Measurements from ENCODE around the gene HOXC12.

DNA sequence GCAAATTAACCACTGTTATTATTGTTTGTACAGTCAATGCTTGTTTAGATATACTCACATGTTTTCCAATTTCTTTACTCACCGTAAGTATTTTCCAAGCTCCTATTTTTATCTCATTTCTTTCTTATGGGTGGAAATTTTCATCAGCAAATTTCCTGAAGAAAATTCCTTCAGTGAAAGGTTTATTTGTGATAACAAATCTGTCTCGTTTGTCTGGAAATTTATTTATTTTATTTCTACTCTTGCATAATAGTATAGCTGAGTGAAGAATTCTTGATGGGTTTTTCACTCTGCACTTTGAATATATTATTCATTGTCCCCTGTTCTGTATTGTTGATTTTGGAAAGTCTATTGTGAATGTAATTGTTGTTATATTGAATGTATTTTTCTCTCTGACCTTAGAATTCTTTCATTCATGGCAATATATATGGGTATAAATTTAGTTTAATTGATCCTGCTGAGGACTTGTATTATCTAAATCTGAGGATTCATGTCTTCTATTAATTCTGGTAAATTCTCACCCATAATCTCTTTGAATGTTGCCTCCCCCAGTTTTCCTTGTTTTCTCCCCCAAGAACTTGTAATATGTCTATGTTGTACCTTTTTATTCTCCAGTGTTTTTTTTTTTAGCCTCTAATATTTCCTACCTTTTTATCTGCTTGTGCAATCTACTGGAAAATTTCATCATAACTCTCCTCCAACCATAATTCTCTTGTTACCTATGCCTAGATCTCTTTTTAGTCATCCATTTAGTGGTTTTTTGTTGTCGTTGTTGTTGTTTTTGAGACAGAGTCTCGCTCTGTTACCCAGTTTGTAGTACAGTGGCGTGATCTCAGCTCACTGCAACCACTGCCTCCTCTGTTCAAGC, 37.7 kb upstream of the HOXC12 start:
- TF ChIP-seq, protein P1, sequence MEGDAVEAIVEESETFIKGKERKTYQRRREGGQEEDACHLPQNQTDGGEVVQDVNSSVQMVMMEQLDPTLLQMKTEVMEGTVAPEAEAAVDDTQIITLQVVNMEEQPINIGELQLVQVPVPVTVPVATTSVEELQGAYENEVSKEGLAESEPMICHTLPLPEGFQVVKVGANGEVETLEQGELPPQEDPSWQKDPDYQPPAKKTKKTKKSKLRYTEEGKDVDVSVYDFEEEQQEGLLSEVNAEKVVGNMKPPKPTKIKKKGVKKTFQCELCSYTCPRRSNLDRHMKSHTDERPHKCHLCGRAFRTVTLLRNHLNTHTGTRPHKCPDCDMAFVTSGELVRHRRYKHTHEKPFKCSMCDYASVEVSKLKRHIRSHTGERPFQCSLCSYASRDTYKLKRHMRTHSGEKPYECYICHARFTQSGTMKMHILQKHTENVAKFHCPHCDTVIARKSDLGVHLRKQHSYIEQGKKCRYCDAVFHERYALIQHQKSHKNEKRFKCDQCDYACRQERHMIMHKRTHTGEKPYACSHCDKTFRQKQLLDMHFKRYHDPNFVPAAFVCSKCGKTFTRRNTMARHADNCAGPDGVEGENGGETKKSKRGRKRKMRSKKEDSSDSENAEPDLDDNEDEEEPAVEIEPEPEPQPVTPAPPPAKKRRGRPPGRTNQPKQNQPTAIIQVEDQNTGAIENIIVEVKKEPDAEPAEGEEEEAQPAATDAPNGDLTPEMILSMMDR (IDR thresholded peaks at IDR 0.05): no peak
- TF ChIP-seq, protein P2, sequence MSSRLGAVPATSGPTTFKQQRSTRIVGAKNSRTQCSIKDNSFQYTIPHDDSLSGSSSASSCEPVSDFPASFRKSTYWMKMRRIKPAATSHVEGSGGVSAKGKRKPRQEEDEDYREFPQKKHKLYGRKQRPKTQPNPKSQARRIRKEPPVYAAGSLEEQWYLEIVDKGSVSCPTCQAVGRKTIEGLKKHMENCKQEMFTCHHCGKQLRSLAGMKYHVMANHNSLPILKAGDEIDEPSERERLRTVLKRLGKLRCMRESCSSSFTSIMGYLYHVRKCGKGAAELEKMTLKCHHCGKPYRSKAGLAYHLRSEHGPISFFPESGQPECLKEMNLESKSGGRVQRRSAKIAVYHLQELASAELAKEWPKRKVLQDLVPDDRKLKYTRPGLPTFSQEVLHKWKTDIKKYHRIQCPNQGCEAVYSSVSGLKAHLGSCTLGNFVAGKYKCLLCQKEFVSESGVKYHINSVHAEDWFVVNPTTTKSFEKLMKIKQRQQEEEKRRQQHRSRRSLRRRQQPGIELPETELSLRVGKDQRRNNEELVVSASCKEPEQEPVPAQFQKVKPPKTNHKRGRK (CRISPR knock-in tag; IDR thresholded peaks at IDR 0.05; ENCODE audit: borderline replicate concordance): no peak
- TF ChIP-seq NR2C2 (CRISPR knock-in tag; IDR thresholded peaks at IDR 0.05) (no peak), SP1 (CRISPR knock-in tag; conservative IDR thresholded peaks at IDR 0.05) (no peak), ESRRA (CRISPR knock-in tag; IDR thresholded peaks at IDR 0.05; ENCODE audit: borderline replicate concordance) (no peak), NFYB (CRISPR knock-in tag; conservative IDR thresholded peaks at IDR 0.05; ENCODE audit: low read depth) (no peak)
- TF ChIP-seq, protein P3, sequence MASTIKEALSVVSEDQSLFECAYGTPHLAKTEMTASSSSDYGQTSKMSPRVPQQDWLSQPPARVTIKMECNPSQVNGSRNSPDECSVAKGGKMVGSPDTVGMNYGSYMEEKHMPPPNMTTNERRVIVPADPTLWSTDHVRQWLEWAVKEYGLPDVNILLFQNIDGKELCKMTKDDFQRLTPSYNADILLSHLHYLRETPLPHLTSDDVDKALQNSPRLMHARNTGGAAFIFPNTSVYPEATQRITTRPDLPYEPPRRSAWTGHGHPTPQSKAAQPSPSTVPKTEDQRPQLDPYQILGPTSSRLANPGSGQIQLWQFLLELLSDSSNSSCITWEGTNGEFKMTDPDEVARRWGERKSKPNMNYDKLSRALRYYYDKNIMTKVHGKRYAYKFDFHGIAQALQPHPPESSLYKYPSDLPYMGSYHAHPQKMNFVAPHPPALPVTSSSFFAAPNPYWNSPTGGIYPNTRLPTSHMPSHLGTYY (CRISPR knock-in tag; IDR thresholded peaks at IDR 0.05): no peak
- TF ChIP-seq, protein P4, sequence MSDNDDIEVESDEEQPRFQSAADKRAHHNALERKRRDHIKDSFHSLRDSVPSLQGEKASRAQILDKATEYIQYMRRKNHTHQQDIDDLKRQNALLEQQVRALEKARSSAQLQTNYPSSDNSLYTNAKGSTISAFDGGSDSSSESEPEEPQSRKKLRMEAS (CRISPR knock-in tag; IDR thresholded peaks at IDR 0.05): no peak
- TF ChIP-seq, protein P5, sequence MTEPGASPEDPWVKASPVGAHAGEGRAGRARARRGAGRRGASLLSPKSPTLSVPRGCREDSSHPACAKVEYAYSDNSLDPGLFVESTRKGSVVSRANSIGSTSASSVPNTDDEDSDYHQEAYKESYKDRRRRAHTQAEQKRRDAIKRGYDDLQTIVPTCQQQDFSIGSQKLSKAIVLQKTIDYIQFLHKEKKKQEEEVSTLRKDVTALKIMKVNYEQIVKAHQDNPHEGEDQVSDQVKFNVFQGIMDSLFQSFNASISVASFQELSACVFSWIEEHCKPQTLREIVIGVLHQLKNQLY (CRISPR knock-in tag; IDR thresholded peaks at IDR 0.05): no peak
- TF ChIP-seq, protein P6, sequence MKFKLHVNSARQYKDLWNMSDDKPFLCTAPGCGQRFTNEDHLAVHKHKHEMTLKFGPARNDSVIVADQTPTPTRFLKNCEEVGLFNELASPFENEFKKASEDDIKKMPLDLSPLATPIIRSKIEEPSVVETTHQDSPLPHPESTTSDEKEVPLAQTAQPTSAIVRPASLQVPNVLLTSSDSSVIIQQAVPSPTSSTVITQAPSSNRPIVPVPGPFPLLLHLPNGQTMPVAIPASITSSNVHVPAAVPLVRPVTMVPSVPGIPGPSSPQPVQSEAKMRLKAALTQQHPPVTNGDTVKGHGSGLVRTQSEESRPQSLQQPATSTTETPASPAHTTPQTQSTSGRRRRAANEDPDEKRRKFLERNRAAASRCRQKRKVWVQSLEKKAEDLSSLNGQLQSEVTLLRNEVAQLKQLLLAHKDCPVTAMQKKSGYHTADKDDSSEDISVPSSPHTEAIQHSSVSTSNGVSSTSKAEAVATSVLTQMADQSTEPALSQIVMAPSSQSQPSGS (CRISPR knock-in tag; IDR thresholded peaks at IDR 0.05; ENCODE audit: borderline replicate concordance, low read depth): no peak
- TF ChIP-seq, protein P7, sequence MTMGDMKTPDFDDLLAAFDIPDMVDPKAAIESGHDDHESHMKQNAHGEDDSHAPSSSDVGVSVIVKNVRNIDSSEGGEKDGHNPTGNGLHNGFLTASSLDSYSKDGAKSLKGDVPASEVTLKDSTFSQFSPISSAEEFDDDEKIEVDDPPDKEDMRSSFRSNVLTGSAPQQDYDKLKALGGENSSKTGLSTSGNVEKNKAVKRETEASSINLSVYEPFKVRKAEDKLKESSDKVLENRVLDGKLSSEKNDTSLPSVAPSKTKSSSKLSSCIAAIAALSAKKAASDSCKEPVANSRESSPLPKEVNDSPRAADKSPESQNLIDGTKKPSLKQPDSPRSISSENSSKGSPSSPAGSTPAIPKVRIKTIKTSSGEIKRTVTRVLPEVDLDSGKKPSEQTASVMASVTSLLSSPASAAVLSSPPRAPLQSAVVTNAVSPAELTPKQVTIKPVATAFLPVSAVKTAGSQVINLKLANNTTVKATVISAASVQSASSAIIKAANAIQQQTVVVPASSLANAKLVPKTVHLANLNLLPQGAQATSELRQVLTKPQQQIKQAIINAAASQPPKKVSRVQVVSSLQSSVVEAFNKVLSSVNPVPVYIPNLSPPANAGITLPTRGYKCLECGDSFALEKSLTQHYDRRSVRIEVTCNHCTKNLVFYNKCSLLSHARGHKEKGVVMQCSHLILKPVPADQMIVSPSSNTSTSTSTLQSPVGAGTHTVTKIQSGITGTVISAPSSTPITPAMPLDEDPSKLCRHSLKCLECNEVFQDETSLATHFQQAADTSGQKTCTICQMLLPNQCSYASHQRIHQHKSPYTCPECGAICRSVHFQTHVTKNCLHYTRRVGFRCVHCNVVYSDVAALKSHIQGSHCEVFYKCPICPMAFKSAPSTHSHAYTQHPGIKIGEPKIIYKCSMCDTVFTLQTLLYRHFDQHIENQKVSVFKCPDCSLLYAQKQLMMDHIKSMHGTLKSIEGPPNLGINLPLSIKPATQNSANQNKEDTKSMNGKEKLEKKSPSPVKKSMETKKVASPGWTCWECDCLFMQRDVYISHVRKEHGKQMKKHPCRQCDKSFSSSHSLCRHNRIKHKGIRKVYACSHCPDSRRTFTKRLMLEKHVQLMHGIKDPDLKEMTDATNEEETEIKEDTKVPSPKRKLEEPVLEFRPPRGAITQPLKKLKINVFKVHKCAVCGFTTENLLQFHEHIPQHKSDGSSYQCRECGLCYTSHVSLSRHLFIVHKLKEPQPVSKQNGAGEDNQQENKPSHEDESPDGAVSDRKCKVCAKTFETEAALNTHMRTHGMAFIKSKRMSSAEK (CRISPR knock-in tag; IDR thresholded peaks at IDR 0.05; ENCODE audit: borderline replicate concordance): no peak
- TF ChIP-seq, protein P8, sequence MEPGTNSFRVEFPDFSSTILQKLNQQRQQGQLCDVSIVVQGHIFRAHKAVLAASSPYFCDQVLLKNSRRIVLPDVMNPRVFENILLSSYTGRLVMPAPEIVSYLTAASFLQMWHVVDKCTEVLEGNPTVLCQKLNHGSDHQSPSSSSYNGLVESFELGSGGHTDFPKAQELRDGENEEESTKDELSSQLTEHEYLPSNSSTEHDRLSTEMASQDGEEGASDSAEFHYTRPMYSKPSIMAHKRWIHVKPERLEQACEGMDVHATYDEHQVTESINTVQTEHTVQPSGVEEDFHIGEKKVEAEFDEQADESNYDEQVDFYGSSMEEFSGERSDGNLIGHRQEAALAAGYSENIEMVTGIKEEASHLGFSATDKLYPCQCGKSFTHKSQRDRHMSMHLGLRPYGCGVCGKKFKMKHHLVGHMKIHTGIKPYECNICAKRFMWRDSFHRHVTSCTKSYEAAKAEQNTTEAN (CRISPR knock-in tag; IDR thresholded peaks at IDR 0.05): no peak
- TF ChIP-seq, protein P9, sequence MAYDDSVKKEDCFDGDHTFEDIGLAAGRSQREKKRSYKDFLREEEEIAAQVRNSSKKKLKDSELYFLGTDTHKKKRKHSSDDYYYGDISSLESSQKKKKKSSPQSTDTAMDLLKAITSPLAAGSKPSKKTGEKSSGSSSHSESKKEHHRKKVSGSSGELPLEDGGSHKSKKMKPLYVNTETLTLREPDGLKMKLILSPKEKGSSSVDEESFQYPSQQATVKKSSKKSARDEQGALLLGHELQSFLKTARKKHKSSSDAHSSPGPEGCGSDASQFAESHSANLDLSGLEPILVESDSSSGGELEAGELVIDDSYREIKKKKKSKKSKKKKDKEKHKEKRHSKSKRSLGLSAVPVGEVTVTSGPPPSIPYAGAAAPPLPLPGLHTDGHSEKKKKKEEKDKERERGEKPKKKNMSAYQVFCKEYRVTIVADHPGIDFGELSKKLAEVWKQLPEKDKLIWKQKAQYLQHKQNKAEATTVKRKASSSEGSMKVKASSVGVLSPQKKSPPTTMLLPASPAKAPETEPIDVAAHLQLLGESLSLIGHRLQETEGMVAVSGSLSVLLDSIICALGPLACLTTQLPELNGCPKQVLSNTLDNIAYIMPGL (CRISPR knock-in tag; IDR thresholded peaks at IDR 0.05): no peak

Measured in WTC11 (cell line).